Pancreas (tissue), 10 donors: ENCODE measurements around the gene PRKCE. TPM values are rescaled to one million over a fixed set of nuclear protein-coding genes. Genes with fewer than 3 reads are reported as not detected.

Experiments used
- ATAC-seq, 4 donors: fragments of 200-7000 bp; cut with Tn5 transposase; one replicate each; pipeline versions ENCODE4 v1.8.0 to v1.9.1; 2020; ENCODE audit warnings: mild to moderate bottlenecking in 4 of 4, moderate library complexity in 4 of 4
- DNase-seq, 6 donors: peaks; one replicate each; pipeline ENCODE4 v3.0.0-alpha.2; 2020
- FAIRE-seq: peaks from 2 replicates; lab custom pipeline; 2012; peaks lifted over from hg19 to GRCh38; lab: Jason Lieb, UNC
- H3K27ac ChIP-seq, 4 donors: fragments of 200-600 bp; sonication (generic); 1 replicate in 3 of 4; 2 replicates in 1 of 4; pipeline versions ENCODE4 v1.5.0 to v1.8.0; 2020
- H3K27me3 ChIP-seq, 4 donors: fragments of 200-600 bp; one replicate each; pipeline ENCODE4 v1.8.0; 2021
- H3K36me3 ChIP-seq, 3 donors: fragments of 200-600 bp; sonication (generic) in 1 of 3; one replicate each; pipeline versions ENCODE4 v1.5.0 to v1.8.0; 2020 to 2021
- H3K4me1 ChIP-seq, 3 donors: fragments of 200-600 bp; one replicate each; pipeline ENCODE4 v1.8.0; 2021
- H3K4me3 ChIP-seq, 4 donors: fragments of 200-600 bp; sonication (generic) in 2 of 4; one replicate each; pipeline versions ENCODE4 v1.5.0 to v1.8.0; 2020 to 2021
- H3K9me3 ChIP-seq, 4 donors: fragments of 200-600 bp; one replicate each; pipeline ENCODE4 v1.8.0; 2021
- WGBS, 2 donors: extraction: QIAGEN DNeasy Blood & Tissue Kit; methylation state at CpG; one replicate each; pipeline ENCODE4 v1.1.7; 2013; 5-methylcytosine and 5-hydroxymethylcytosine counted together
- intact Hi-C, 3 donors: fragments of 100-400 bp; cut with DNase I; formaldehyde crosslinking; loops; one replicate each; pipeline versions ENCODE4 v1.11.1 to v1.14.2; 2022
- polyA plus RNA-seq, 2 donors: library from polyadenylated mRNA; stranded (reverse); fragments of 200-250 nt; gene quantifications; one replicate each; pipeline ENCODE4 v1.2.3, GENCODE V29; 2013
- total RNA-seq, 6 donors: library from RNA; stranded (reverse); fragmentation: NEBNext Ultra II Directional in 4 of 6; extraction: Animal tissue kit (Norgen Biotek cat#: 25700) in 4 of 6; gene quantifications; one replicate each; pipeline versions ENCODE4 v1.2.1 to v1.2.4, GENCODE V29; 2021 to 2023
- TF ChIP-seq, protein P1 (sequence below), 4 donors: fragments of 200-600 bp; sonication (generic) in 3 of 4; IDR thresholded peaks; one replicate each; pipeline versions ENCODE4 v1.5.0 to v1.8.0; 2021; ENCODE audit warnings: antibody characterized with exemption in 4 of 4
- donor health status: healthy with polysubstance abuse.
- donor health status: DM: no; HTN: no; CAD: no; lungs with moderate emphysema.
- donor health status: DM: no; HTN: no; CAD: no.
- donor health status: control.
- donor health status: control.
- donor health status: Bipolar disorder and iron deficiency.
- donor health status: DM: yes; HTN: yes; CAD: no.
- donor health status: DM: no; HTN: no; CAD: no.
- donor health status: DM: no; HTN: no; CAD: no.
- donor health status: DM: yes; HTN: yes; CAD: no.

Gene PRKCE
- total and polyA plus RNA-seq, 8 donors = 4.0 to 19.4 (median 10.0) TPM

- Histone ChIP-seq H3K9me3 (no peaks in the 10 kb centered on the region), H3K4me1 (no peaks in the 10 kb centered on the region), H3K36me3 (no peaks in the 10 kb centered on the region), H3K27ac (no peak overlapping the region), H3K27me3 (no peaks in the 10 kb centered on the region), H3K4me3 (no peak overlapping the region)
- TF ChIP-seq, protein P1, sequence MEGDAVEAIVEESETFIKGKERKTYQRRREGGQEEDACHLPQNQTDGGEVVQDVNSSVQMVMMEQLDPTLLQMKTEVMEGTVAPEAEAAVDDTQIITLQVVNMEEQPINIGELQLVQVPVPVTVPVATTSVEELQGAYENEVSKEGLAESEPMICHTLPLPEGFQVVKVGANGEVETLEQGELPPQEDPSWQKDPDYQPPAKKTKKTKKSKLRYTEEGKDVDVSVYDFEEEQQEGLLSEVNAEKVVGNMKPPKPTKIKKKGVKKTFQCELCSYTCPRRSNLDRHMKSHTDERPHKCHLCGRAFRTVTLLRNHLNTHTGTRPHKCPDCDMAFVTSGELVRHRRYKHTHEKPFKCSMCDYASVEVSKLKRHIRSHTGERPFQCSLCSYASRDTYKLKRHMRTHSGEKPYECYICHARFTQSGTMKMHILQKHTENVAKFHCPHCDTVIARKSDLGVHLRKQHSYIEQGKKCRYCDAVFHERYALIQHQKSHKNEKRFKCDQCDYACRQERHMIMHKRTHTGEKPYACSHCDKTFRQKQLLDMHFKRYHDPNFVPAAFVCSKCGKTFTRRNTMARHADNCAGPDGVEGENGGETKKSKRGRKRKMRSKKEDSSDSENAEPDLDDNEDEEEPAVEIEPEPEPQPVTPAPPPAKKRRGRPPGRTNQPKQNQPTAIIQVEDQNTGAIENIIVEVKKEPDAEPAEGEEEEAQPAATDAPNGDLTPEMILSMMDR (IDR thresholded peaks at IDR 0.05) = no peak
- intact Hi-C loops = no loop called here
- 84 to 86% methylated on average over 23 of the region's 23 CpGs for WGBS, 2 donors
- ATAC-seq (no peak), DNase-seq (no peak), FAIRE-seq (no peak)
These were observed 502.7 kb downstream of the PRKCE start for GRCh38 chr2:46153996-46154753.

DNA sequence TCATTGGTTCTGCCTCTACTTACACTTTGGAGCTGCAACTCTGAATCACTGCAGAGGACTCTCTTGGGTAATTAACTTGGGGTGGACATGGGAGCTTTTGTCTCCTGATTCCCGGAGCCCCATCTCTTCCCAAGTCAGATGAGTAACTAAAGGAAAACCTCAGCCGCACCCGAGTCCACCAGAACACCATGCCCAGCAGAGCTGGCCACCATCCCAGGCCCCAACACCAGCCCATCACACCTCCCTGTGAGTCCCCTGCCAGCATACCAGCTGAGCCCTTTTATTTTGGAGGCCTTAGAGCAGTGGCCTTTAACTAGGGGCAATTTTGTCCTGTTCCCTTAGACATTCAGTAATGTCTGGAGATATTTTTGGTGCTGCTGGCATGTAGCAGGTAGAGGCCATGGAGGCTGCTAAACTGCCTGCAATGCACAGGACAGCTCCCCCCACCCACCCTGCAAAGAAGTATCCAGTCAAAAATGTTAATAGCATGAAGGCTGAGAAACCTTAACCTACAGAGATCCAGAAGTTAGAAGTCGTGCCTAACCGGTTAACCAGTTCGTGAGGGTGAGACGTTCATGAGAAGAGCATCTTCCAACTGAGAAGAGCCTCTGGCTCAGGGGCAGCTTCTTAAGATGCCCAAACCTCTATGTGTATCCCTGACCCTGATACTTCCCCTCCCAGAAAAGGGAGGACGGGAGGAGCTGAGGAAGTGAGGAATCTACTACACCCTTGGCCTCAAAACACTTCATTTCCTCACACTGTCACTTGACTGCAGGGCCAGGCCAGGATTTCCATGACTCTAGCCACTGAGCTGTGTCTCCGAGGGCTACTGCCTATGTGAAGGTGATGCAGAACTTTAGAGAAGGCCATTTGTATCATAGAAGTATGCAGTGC lies 505.8 kb downstream of the PRKCE start:
- no peak for DNase-seq
- FAIRE-seq = no peak
- Histone ChIP-seq H3K4me3 (no peak overlapping the region), H3K27ac (no peak overlapping the region), H3K9me3 (no peaks in the 10 kb centered on the region), H3K4me1 (no peaks in the 10 kb centered on the region), H3K27me3 (no peaks in the 10 kb centered on the region), H3K36me3 (no peaks in the 10 kb centered on the region)
- WGBS, 2 donors = 88 to 94% methylated on average over 9 of the region's 9 CpGs
- peak in 1 of 4 donors; percentile 41 for ATAC-seq
- TF ChIP-seq, protein P1 (IDR thresholded peaks at IDR 0.05) = no peak
- intact Hi-C loops = no loop called here

GRCh38 chr2:46157966-46158310 lies 506.5 kb downstream of the PRKCE start:
- no peak overlapping the region for H3K4me3 ChIP-seq
- 90 to 95% methylated on average over 1 of the region's 1 CpG for WGBS, 2 donors
- intact Hi-C loops = no loop called here
- no peak for DNase-seq
- ATAC-seq = no peak
- FAIRE-seq = no peak
- no peaks in the 10 kb centered on the region for H3K9me3 ChIP-seq
- H3K4me1 ChIP-seq = no peaks in the 10 kb centered on the region
- no peak overlapping the region for H3K27ac ChIP-seq
- no peaks in the 10 kb centered on the region for H3K36me3 ChIP-seq
- no peaks in the 10 kb centered on the region for H3K27me3 ChIP-seq
- TF ChIP-seq, protein P1 (IDR thresholded peaks at IDR 0.05) = no peak

DNA sequence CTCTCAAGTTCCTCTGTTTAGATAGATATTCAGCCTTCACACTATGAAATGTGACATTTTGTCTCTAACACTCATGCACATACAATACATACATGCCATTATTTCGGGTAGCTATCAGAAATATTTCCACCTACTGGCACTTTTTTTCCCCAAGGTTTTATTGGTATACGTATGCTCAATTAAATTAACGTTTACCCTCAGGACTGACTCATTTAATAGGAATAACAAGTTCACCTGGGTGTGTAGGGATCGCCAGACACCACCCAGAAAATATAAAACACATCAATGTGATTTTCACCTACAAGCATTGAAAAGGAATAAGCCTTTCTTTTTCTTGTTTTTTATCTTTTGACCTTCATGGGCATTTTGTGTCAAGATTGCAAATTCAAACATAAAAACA lies 507.2 kb downstream of the PRKCE start:
- intact Hi-C loops = no loop called here
- no peak overlapping the region for H3K4me3 ChIP-seq
- ATAC-seq (no peak), DNase-seq (no peak), FAIRE-seq (no peak)
- H3K9me3 ChIP-seq = no peaks in the 10 kb centered on the region
- no peaks in the 10 kb centered on the region for H3K27me3 ChIP-seq
- WGBS, 2 donors = 75 to 78% methylated on average over 4 of the region's 4 CpGs
- H3K36me3 ChIP-seq = no peaks in the 10 kb centered on the region
- TF ChIP-seq, protein P1 (IDR thresholded peaks at IDR 0.05) = no peak
- no peaks in the 10 kb centered on the region for H3K4me1 ChIP-seq
- no peak overlapping the region for H3K27ac ChIP-seq
